Spleen (tissue), 11 donors: ENCODE measurements around the gene ZMYND8. TPM values are rescaled to one million over a fixed set of nuclear protein-coding genes. Genes with fewer than 3 reads are reported as not detected.
A peak's percentile ranks its signal among the peaks of the same experiment; 100 is the strongest.

Experiments used
- DNase-seq: peaks from one replicate; pipeline ENCODE4 v3.0.0-alpha.2; 2020
- H3K27ac ChIP-seq, 8 donors: fragments of 200-600 bp; sonication (generic) in 7 of 8; 1 replicate in 4 of 8; 2 replicates in 4 of 8; pipeline versions ENCODE4 v1.5.0 to v1.8.0; 2016 to 2021; ENCODE audit warnings: inconsistent platforms in 4 of 8, mild to moderate bottlenecking in 4 of 8, moderate library complexity in 1 of 8
- H3K27me3 ChIP-seq, 7 donors: fragments of 200-600 bp; sonication (generic) in 6 of 7; replicated peaks in 1 of 7; 1 replicate in 4 of 7; 2 replicates in 3 of 7; pipeline versions ENCODE4 v1.5.0 to v1.8.0; 2016 to 2021; ENCODE audit warnings: inconsistent platforms in 3 of 7, mild to moderate bottlenecking in 1 of 7
- H3K36me3 ChIP-seq, 6 donors: fragments of 200-600 bp; sonication (generic) in 5 of 6; 1 replicate in 4 of 6; 2 replicates in 2 of 6; pipeline versions ENCODE4 v1.5.0 to v1.8.0; 2016 to 2021; ENCODE audit warnings: inconsistent platforms in 2 of 6
- H3K4me1 ChIP-seq, 6 donors: fragments of 200-600 bp; sonication (generic) in 5 of 6; 1 replicate in 3 of 6; 2 replicates in 3 of 6; pipeline versions ENCODE4 v1.5.0 to v1.8.0; 2016 to 2021; ENCODE audit warnings: inconsistent platforms in 3 of 6
- H3K4me3 ChIP-seq, 8 donors: fragments of 200-600 bp; sonication (generic) in 7 of 8; 1 replicate in 4 of 8; 2 replicates in 4 of 8; pipeline versions ENCODE4 v1.5.0 to v1.8.0; 2016 to 2021; ENCODE audit warnings: inconsistent platforms in 4 of 8, mild to moderate bottlenecking in 4 of 8, moderate library complexity in 2 of 8
- H3K9me3 ChIP-seq, 8 donors: fragments of 200-600 bp; sonication (generic) in 7 of 8; 1 replicate in 4 of 8; 2 replicates in 4 of 8; pipeline versions ENCODE4 v1.5.0 to v1.8.0; 2016 to 2021; ENCODE audit warnings: inconsistent platforms in 4 of 8
- CTCF ChIP-seq, 11 experiments: fragments of 200-600 bp in 7 of 11; fragments of 450-650 bp in 4 of 11; sonication (generic) in 4 of 11; IDR thresholded peaks in 8 of 11; conservative IDR thresholded peaks in 3 of 11; 1 replicate in 7 of 11; 2 replicates in 4 of 11; pipeline versions ENCODE4 v1.4.0 to v1.8.0; 2016 to 2021; ENCODE audit warnings: antibody characterized with exemption in 11 of 11, inconsistent platforms in 4 of 11, mild to moderate bottlenecking in 1 of 11
- POLR2A ChIP-seq, 3 donors: fragments of 450-650 bp; IDR thresholded peaks; one replicate each; pipeline ENCODE4 v1.5.1; 2017; ENCODE audit warnings: antibody characterized with exemption in 3 of 3, mild to moderate bottlenecking in 1 of 3
- POLR2AphosphoS5 ChIP-seq, 3 donors: sonication (generic); formaldehyde crosslinking; IDR thresholded peaks; one replicate each; pipeline ENCODE4 v1.5.1; 2017; ENCODE audit warnings: antibody characterized with exemption in 3 of 3
- WGBS, 5 donors: extraction: QIAGEN DNeasy Blood & Tissue Kit in 3 of 5; methylation state at CpG; one replicate each; pipeline versions ENCODE4 v1.1.5 to v1.1.7; 2013 to 2018; 5-methylcytosine and 5-hydroxymethylcytosine counted together
- intact Hi-C: fragments of 100-400 bp; cut with DNase I; formaldehyde crosslinking; loops from one replicate; pipeline ENCODE4 v1.15.0; 2023; ENCODE audit warnings: low total_unique reads
- polyA plus RNA-seq, 3 donors: library from polyadenylated mRNA; stranded (reverse); fragments of 200-250 nt; gene quantifications; one replicate each; pipeline ENCODE4 v1.2.1, GENCODE V29; 2013
- total RNA-seq, 7 donors: library from RNA; depleted of rRNA in 3 of 7; stranded (reverse); fragments of >200 nt in 3 of 7; fragmentation: NEBNext Ultra II Directional in 4 of 7; extraction: Animal tissue kit (Norgen Biotek cat#: 25700) in 4 of 7; gene quantifications; one replicate each; pipeline versions ENCODE4 v1.1.0 to v1.2.1, GENCODE V29; 2016 to 2021
- donor health status: healthy with polysubstance abuse.
- donor health status: DM: no; HTN: no; CAD: no; lungs with moderate emphysema.
- donor health status: DM: no; HTN: no; CAD: no.
- donor health status: Bipolar disorder and iron deficiency.
- donor health status: healthy.
- donor health status: DM: no; HTN: no; CAD: no.
- donor health status: DM: yes; HTN: yes; CAD: no.

The ZMYND8 gene
- total and polyA plus RNA-seq, 10 donors: 12.5 to 64.0 (median 46.8) TPM

GRCh38 chr20:47351643-47352331 lies 4.7 kb downstream of the ZMYND8 start:
- intact Hi-C loops: no loop called here
- Histone ChIP-seq H3K27me3 (no peaks in the 10 kb centered on the region), H3K4me3 (peak overlapping the region in 3 of 8 donors; percentile 2 to 62 (median 33)), H3K27ac (peak overlapping the region; percentile 96 to 99 (median 98)), H3K4me1 (peaks cover 78 to 100% (median 99%) of the 10 kb centered on the region in 6 donors), H3K36me3 (peaks cover 0 to 24% (median 4%) of the 10 kb centered on the region in 6 donors), H3K9me3 (no peaks in the 10 kb centered on the region)
- DNase-seq: peak; percentile 60
- 21 to 34% (median 23%) methylated on average over 10 of the region's 10 CpGs for WGBS, 5 donors
- no peak for TF ChIP-seq POLR2A (IDR thresholded peaks at IDR 0.05)
- TF ChIP-seq POLR2AphosphoS5 (IDR thresholded peaks at IDR 0.05): no peak
- no peak for TF ChIP-seq CTCF (IDR thresholded peaks at IDR 0.05 in 8 of 11, conservative IDR thresholded peaks at IDR 0.05 in 3 of 11)

DNA sequence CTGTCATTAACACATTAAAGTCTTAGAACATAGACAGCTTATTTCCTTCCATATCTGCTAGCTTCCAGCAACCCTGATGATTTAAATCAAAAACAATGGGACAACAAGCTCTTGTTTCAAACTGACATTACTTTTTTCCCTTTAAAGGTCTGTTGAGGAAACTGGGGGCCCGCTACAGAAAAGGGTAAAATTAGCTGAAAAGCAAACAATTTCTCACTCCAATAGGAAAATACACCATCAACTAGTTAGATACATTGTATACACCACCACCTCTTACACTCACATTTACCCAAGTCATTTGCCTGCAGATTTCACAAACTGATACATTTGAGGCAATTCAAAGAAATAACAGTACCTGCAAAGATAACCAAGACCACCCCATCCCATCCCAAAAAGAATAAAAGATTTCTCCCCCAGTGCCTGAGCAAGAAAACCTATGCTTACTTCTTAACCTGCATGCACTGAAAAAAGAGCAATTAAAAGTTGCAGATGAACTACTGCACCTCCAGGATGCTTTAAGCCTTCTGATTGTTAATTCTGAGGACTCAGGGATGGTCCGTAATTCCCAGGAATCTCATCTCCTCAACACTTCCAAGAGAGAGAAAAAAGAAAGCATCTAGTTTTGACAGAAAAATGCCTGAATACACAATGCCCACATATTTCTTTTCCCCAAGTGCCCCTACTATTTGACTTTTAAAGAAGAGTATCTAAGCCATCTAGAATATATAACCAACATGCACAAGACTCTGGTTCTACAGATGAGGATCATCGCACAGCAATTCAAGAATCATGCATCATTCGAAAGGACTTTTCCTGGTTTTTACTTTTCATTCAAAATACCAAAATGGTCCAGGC lies 5.6 kb downstream of the ZMYND8 start:
- Histone ChIP-seq H3K36me3 (peaks cover 0 to 32% (median 8%) of the 10 kb centered on the region in 6 donors), H3K27ac (peak overlapping the region; percentile 22 to 99 (median 98)), H3K27me3 (no peaks in the 10 kb centered on the region), H3K4me1 (peaks cover 74 to 100% (median 100%) of the 10 kb centered on the region in 6 donors), H3K9me3 (no peaks in the 10 kb centered on the region), H3K4me3 (peak overlapping the region in 2 of 8 donors; percentile 33 to 62)
- no peak for TF ChIP-seq POLR2AphosphoS5 (IDR thresholded peaks at IDR 0.05)
- TF ChIP-seq CTCF (IDR thresholded peaks at IDR 0.05 in 8 of 11, conservative IDR thresholded peaks at IDR 0.05 in 3 of 11): no peak
- no peak for TF ChIP-seq POLR2A (IDR thresholded peaks at IDR 0.05)
- 63 to 73% (median 70%) methylated on average over 4 of the region's 4 CpGs for WGBS, 5 donors
- no peak for DNase-seq
- intact Hi-C loops: no loop called here

GRCh38 chr20:47350181-47350550 lies 6.3 kb downstream of the ZMYND8 start:
- TF ChIP-seq CTCF (IDR thresholded peaks at IDR 0.05 in 8 of 11, conservative IDR thresholded peaks at IDR 0.05 in 3 of 11): no peak
- TF ChIP-seq POLR2AphosphoS5 (IDR thresholded peaks at IDR 0.05): no peak
- TF ChIP-seq POLR2A (IDR thresholded peaks at IDR 0.05): no peak
- peak overlapping the region; percentile 22 to 99 (median 97) for H3K27ac ChIP-seq
- 18 to 23% (median 20%) methylated on average over 4 of the region's 4 CpGs for WGBS, 5 donors
- H3K27me3 ChIP-seq: no peaks in the 10 kb centered on the region
- no peaks in the 10 kb centered on the region for H3K9me3 ChIP-seq
- H3K4me3 ChIP-seq: peak overlapping the region in 2 of 8 donors; percentile 1 to 62
- DNase-seq: no peak
- H3K36me3 ChIP-seq: peaks cover 0 to 40% (median 9%) of the 10 kb centered on the region in 6 donors
- intact Hi-C loops: no loop called here
- H3K4me1 ChIP-seq: peaks cover 73 to 100% (median 95%) of the 10 kb centered on the region in 6 donors
